ENCODE measurements around the gene RAP1GAP2. TPM values are rescaled to one million over a fixed set of nuclear protein-coding genes. Genes with fewer than 3 reads are reported as not detected.
"Not testable (repeated sequence)": the region's sequence is repeated elsewhere in the genome, so short reads cannot be mapped to it uniquely, and the experiment has no call there.

Gene RAP1GAP2
- total and polyA plus RNA-seq, 9 donors = 1.2 to 3.5 (median 2.0) TPM

DNA sequence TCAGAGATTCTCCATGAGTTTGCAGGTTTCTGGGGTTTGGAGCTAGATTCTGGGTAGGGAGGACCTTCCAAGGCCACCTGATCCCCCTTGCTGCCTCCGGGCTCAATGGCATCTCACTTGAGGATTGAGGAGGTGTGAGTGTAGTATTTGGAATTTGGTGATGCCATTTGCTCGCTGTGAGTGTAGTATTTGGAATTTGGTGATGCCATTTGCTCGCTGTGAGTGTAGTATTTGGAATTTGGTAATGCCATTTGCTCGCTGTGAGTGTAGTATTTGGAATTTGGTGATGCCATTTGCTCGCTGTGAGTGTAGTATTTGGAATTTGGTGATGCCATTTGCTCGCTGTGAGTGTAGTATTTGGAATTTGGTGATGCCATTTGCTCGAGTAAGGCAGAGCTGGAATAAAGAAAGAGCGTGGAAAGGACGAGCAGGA, 202.2 kb downstream of the RAP1GAP2 start:
- H3K27ac ChIP-seq (ENCODE audit: low read length); H3K9me3 ChIP-seq (replicated peaks; ENCODE audit: control insufficient read depth, low read depth, low read length); DNase-seq; H3K27me3 ChIP-seq (ENCODE audit: control insufficient read depth, insufficient read depth, low read length); H3K4me3 ChIP-seq (ENCODE audit: low read length); H3K36me3 ChIP-seq (ENCODE audit: control insufficient read depth, insufficient read depth, low read length): not testable (repeated sequence)
- WGBS (ENCODE audit: insufficient coverage) = 85% methylated on average over 9 of the region's 9 CpGs
- H3K4me1 ChIP-seq (ENCODE audit: control insufficient read depth, insufficient read depth, low read length) = peaks cover 37% of the 10 kb centered on the region

DNA sequence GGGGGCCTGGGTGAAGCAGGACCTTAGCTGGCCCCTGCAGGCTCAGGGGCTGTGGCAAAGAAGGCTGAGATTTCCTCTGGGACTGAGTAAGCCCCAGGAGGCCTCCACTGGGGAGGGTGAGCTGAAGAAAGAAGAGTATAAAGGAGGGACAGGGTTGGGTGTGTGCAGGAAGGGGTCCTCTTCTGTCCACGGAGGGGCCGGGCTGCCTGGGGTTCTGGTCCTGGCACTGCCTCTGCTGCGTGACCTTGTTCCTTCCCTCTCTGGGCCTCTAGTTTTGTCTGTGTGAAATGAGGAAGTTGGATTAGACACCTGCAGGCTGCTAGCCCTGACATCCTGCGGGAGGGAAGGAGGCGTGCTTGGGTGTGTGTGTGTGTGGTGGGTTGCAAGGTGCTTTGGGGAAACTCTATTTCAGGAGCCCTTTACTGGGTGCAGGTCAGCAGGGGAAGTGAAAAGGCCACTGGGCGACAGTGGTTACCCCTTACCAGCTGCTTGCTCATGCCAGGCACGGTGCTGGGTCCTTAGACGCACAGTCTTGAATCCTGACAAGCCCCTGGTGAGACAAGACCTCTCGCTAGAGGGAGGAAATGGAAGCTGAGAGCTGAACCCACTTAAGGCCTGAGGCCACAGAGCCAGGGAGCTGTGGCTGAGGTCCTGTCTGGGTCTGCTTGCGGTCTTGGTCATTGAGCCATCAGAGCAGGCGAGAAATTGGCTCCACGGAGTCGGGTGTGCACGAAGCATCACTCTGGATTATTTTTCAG, 206.5 kb downstream of the RAP1GAP2 start:
- H3K4me1 ChIP-seq (ENCODE audit: control insufficient read depth, insufficient read depth, low read length) = peaks cover 39% of the 10 kb centered on the region
- no peak for DNase-seq
- H3K27me3 ChIP-seq (ENCODE audit: control insufficient read depth, insufficient read depth, low read length) = peaks cover 5% of the 10 kb centered on the region
- 50% methylated on average over 11 of the region's 14 CpGs for WGBS (ENCODE audit: insufficient coverage)
- H3K27ac ChIP-seq (ENCODE audit: low read length) = no peak overlapping the region
- H3K36me3 ChIP-seq (ENCODE audit: control insufficient read depth, insufficient read depth, low read length) = no peaks in the 10 kb centered on the region
- H3K9me3 ChIP-seq (replicated peaks; ENCODE audit: control insufficient read depth, low read depth, low read length) = no peaks in the 10 kb centered on the region
- H3K4me3 ChIP-seq (ENCODE audit: low read length) = no peak overlapping the region

DNA sequence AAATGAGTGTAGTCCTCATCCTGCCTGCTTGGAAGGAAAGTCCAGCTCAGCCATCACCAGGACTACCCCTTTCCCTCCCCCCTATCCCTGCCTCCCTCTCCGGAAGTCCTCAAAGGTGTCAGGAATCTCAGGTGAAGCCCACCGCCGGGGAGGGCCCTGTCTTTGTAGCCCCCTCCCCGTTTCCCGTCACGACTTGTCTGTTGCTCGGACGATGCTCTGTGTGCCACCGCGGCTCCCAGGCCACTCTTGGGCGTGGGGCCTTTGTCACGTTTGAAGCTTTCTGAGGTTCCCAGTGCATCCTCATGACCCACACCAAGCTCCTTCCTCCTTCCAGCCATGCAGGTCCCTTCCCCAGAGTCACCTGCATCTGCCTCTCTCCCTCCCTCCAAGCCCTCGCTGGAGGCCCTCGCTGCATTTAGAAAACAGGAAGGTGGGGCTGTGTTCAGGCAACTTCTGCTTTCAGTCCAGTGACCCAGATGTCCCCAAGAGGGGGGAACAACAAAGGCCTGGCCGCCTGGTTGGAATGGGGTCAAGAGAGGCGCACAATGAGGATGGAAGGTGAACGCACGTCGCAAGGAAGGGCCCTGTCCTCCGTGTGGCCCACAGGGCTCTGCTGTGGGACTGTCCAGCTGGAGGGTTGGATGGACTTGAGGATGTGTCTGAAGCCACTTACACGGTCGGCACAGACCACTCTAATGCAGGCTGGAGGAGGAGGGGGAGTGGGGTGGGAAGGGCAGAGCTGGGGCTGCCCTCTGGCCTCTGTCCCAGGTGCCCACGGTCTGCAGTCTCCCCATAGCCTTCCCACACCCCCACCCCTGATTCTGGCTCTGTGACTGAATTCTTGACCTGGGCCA, 207.3 kb downstream of the RAP1GAP2 start:
- peak; percentile 66 for DNase-seq

DNA sequence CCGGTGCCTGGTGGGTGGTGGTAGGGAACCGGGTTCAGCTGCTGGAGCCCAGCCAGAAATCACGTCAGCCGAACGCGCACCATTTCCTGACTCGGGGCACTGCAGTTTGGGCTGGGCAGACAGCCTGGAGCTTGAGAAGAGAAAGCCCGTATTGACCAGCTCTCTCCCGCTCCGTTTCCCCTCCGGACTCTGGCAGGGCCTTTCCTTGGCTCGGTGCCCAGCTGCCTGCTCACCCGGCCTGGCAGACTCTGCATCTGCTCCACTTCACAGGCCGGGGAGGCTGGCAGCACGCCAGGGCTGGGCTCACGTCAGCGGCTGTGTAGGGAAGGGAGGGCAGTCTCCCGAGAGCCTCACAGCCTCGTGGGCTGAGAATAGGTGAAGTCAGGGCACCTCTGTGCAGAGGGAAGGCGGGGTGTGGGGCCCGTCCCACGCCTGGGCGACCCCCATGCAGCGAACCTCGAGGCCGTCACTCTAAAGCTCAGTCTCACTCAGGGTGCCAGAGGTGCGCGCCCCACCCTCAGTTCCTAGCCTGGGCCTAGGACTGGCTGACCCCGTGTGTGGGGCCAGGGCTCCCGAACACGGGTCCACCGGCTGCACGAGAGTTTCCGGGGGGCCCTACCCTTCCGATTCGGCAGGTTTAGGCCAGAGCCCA, 208.0 kb downstream of the RAP1GAP2 start:
- H3K9me3 ChIP-seq (replicated peaks; ENCODE audit: control insufficient read depth, low read depth, low read length) = no peaks in the 10 kb centered on the region
- WGBS (ENCODE audit: insufficient coverage) = 16% methylated on average over 30 of the region's 36 CpGs
- no peaks in the 10 kb centered on the region for H3K36me3 ChIP-seq (ENCODE audit: control insufficient read depth, insufficient read depth, low read length)
- DNase-seq = peak; percentile 96
- peaks cover 39% of the 10 kb centered on the region for H3K4me1 ChIP-seq (ENCODE audit: control insufficient read depth, insufficient read depth, low read length)
- peaks cover 5% of the 10 kb centered on the region for H3K27me3 ChIP-seq (ENCODE audit: control insufficient read depth, insufficient read depth, low read length)
- H3K4me3 ChIP-seq (ENCODE audit: low read length) = peak overlapping the region; percentile 0
- peak overlapping the region; percentile 77 for H3K27ac ChIP-seq (ENCODE audit: low read length)

More for the DNA sequence above, 207.3 kb downstream of the RAP1GAP2 start:
- 61% methylated on average over 20 of the region's 23 CpGs for WGBS (ENCODE audit: insufficient coverage)
- peaks cover 5% of the 10 kb centered on the region for H3K27me3 ChIP-seq (ENCODE audit: control insufficient read depth, insufficient read depth, low read length)
- peaks cover 39% of the 10 kb centered on the region for H3K4me1 ChIP-seq (ENCODE audit: control insufficient read depth, insufficient read depth, low read length)
- peak overlapping the region; percentile 77 for H3K27ac ChIP-seq (ENCODE audit: low read length)
- H3K9me3 ChIP-seq (replicated peaks; ENCODE audit: control insufficient read depth, low read depth, low read length) = no peaks in the 10 kb centered on the region
- H3K4me3 ChIP-seq (ENCODE audit: low read length) = peak overlapping the region; percentile 0
- H3K36me3 ChIP-seq (ENCODE audit: control insufficient read depth, insufficient read depth, low read length) = no peaks in the 10 kb centered on the region

DNA sequence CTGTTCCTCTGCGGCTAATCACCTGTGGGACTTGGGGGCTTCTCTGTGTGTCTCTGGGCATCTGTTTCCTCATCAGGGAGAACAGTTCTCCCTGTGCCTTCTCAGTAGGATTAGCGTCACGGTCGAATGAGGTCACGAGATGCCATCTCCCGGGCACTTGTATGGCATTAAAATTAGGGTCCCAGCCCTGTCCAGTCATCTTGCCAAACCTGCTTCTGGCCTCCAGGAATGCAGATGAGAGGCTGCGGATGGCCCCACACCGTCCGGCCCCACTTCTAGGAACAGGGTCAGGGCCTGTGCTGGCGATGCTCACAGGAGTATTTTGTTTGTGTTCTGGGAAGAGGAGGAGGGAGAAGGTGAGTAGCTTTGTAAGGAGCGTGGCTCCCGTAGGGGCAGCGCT, 208.7 kb downstream of the RAP1GAP2 start:
- Histone ChIP-seq H3K27ac (ENCODE audit: low read length) (no peak overlapping the region), H3K27me3 (ENCODE audit: control insufficient read depth, insufficient read depth, low read length) (peaks cover 5% of the 10 kb centered on the region), H3K4me3 (ENCODE audit: low read length) (no peak overlapping the region), H3K4me1 (ENCODE audit: control insufficient read depth, insufficient read depth, low read length) (peaks cover 44% of the 10 kb centered on the region), H3K9me3 (replicated peaks; ENCODE audit: control insufficient read depth, low read depth, low read length) (no peaks in the 10 kb centered on the region), H3K36me3 (ENCODE audit: control insufficient read depth, insufficient read depth, low read length) (no peaks in the 10 kb centered on the region)
- 74% methylated on average over 12 of the region's 13 CpGs for WGBS (ENCODE audit: insufficient coverage)
- no peak for DNase-seq

DNA sequence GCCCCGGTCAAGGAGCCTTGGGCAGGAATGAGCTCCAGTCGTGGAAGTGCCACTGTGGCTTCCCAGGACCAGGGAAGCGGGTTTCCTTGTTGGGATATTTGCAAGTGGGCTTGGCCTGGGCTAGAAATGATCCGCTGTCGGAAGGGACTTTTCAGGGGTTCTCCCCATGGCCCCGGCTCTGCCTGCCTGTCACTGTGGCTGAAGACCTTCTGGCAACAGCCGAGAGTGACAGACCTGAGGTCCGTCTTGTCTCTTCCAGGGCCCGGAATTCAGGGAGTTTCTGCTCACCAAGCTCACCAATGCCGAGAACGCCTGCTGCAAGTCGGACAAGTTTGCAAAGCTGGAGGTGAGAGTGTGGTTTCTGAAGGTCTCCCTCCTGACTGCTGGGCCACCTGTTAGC, 209.5 kb downstream of the RAP1GAP2 start:
- WGBS (ENCODE audit: insufficient coverage) = 89% methylated on average over 8 of the region's 12 CpGs
- DNase-seq = no peak
- Histone ChIP-seq H3K27ac (ENCODE audit: low read length) (no peak overlapping the region), H3K9me3 (replicated peaks; ENCODE audit: control insufficient read depth, low read depth, low read length) (no peaks in the 10 kb centered on the region), H3K4me3 (ENCODE audit: low read length) (no peak overlapping the region), H3K27me3 (ENCODE audit: control insufficient read depth, insufficient read depth, low read length) (peaks cover 5% of the 10 kb centered on the region), H3K36me3 (ENCODE audit: control insufficient read depth, insufficient read depth, low read length) (no peaks in the 10 kb centered on the region), H3K4me1 (ENCODE audit: control insufficient read depth, insufficient read depth, low read length) (peaks cover 44% of the 10 kb centered on the region)

DNA sequence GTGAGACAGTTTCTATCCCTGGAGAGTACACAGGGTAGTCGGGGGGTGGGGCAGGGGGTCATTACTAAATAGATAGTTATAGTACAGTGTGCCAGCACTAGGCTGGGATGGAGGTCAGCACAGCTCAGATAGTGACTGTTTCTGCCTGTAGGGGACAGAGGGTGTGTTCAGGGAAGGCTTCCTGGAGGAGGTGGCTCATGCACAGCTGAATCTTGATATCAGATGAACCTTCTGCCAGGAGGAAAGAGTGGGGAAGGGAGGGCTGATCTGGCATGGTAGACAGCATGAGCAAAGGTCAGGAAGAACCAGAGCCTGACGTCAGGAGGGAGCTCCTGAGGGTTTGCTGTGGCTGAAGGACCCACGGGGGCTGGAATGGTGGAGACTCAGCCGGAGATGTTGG, 210.6 kb downstream of the RAP1GAP2 start:
- H3K4me1 ChIP-seq (ENCODE audit: control insufficient read depth, insufficient read depth, low read length) = peaks cover 40% of the 10 kb centered on the region
- H3K27ac ChIP-seq (ENCODE audit: low read length) = no peak overlapping the region
- peaks cover 5% of the 10 kb centered on the region for H3K27me3 ChIP-seq (ENCODE audit: control insufficient read depth, insufficient read depth, low read length)
- H3K36me3 ChIP-seq (ENCODE audit: control insufficient read depth, insufficient read depth, low read length) = no peaks in the 10 kb centered on the region
- H3K4me3 ChIP-seq (ENCODE audit: low read length) = no peak overlapping the region
- 52% methylated on average over 4 of the region's 4 CpGs for WGBS (ENCODE audit: insufficient coverage)
- H3K9me3 ChIP-seq (replicated peaks; ENCODE audit: control insufficient read depth, low read depth, low read length) = no peaks in the 10 kb centered on the region
- DNase-seq = no peak

DNA sequence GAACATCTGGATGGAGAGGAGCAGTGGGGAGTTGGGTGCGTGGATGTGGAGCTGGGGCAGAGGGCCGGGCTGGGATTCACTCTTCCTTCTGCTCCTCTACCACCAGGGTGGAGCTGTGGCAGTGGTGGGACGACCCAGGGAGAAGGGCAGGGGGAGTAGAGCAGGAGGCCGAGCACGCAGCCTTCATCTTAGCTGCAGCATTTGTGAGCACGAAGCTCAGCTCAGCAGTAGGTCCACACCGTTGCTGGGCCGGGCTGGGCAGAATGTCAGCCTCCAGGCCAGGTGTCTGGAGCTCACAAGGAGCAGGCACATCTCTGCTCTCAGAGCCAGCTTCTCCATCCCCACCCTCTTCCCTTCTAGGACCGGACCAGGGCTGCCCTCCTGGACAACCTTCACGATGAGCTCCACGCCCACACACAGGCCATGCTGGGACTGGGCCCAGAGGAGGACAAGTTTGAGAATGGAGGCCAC, 211.4 kb downstream of the RAP1GAP2 start:
- H3K9me3 ChIP-seq (replicated peaks; ENCODE audit: control insufficient read depth, low read depth, low read length) = no peaks in the 10 kb centered on the region
- peaks cover 5% of the 10 kb centered on the region for H3K27me3 ChIP-seq (ENCODE audit: control insufficient read depth, insufficient read depth, low read length)
- WGBS (ENCODE audit: insufficient coverage) = 76% methylated on average over 7 of the region's 11 CpGs
- H3K4me3 ChIP-seq (ENCODE audit: low read length) = no peak overlapping the region
- H3K27ac ChIP-seq (ENCODE audit: low read length) = no peak overlapping the region
- H3K36me3 ChIP-seq (ENCODE audit: control insufficient read depth, insufficient read depth, low read length) = no peaks in the 10 kb centered on the region
- H3K4me1 ChIP-seq (ENCODE audit: control insufficient read depth, insufficient read depth, low read length) = peaks cover 33% of the 10 kb centered on the region
- DNase-seq = no peak

DNA sequence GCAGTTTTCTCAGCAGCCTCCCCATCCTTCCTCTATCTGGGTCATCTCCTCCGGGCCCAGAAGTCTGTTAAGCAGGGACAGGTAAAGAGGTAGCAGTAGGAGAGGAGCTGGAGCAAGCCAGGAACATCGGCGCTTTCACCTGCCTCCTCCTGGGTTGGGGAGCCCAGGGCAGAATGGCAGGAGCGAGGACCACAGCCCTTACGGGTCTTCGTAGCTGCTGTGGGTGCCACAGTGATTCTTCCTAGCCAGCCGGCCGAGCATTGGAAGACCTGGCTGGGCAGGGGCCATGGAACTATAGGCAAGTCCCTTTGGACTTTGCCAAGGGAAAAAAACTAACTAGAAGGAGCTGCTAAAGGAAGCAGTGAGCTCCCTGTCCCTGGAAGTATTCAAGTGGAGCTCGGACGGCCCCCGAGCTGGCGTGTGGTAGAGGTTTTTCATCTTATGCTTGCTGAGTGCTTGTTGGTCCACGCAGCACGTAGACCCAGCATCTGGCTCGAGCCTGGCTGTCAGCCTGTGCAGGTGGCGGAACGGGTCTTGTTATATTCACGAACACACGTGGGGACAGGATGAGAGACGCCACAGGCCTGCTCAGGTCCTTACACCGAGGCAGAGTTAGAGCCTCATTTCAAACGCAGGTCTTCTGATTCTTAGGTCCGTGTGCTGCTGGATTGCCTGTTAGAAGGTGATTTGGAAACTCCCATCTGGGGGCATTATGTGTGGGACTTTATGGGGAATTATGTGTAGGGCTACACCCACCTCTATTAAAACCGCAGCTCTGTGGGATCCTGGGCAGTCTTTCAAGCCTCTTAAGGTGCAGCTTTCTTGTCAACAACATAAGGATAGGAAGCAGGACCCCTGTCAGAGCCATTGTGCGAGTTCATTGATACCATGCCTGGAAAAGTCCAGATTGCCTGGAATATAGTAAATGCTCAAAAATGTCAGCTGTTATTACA, 212.4 kb downstream of the RAP1GAP2 start:
- no peak overlapping the region for H3K4me3 ChIP-seq (ENCODE audit: low read length)
- peaks cover 26% of the 10 kb centered on the region for H3K4me1 ChIP-seq (ENCODE audit: control insufficient read depth, insufficient read depth, low read length)
- no peaks in the 10 kb centered on the region for H3K36me3 ChIP-seq (ENCODE audit: control insufficient read depth, insufficient read depth, low read length)
- DNase-seq = no peak
- H3K27me3 ChIP-seq (ENCODE audit: control insufficient read depth, insufficient read depth, low read length) = peaks cover 5% of the 10 kb centered on the region
- H3K27ac ChIP-seq (ENCODE audit: low read length) = no peak overlapping the region
- no peaks in the 10 kb centered on the region for H3K9me3 ChIP-seq (replicated peaks; ENCODE audit: control insufficient read depth, low read depth, low read length)
- WGBS (ENCODE audit: insufficient coverage) = 69% methylated on average over 21 of the region's 25 CpGs

Data from muscle of leg (tissue), 11 donors.